DOHH2 (cell line): ENCODE results near the gene ZNF256.

Experiments used
- EZH2phosphoT487 ChIP-seq: fragments of 200-600 bp; sonication (generic); IDR thresholded peaks from 2 replicates; pipeline ENCODE4 v1.6.1; 2017; ENCODE audit warnings: borderline replicate concordance, mild to moderate bottlenecking, antibody characterized with exemption, low read length, moderate library complexity, mixed read lengths
- TF ChIP-seq, protein P1 (sequence below): fragments of 200-600 bp; sonication (generic); IDR thresholded peaks from one replicate; pipeline ENCODE4 v1.5.1; 2014; ENCODE audit warnings: antibody characterized with exemption, mild to moderate bottlenecking, low read depth, low read length; ENCODE audit not compliant: poor library complexity, severe bottlenecking

GRCh38 chr19:57914531-57914930 lies 33.0 kb downstream of the ZNF256 start:
- TF ChIP-seq, protein P1, sequence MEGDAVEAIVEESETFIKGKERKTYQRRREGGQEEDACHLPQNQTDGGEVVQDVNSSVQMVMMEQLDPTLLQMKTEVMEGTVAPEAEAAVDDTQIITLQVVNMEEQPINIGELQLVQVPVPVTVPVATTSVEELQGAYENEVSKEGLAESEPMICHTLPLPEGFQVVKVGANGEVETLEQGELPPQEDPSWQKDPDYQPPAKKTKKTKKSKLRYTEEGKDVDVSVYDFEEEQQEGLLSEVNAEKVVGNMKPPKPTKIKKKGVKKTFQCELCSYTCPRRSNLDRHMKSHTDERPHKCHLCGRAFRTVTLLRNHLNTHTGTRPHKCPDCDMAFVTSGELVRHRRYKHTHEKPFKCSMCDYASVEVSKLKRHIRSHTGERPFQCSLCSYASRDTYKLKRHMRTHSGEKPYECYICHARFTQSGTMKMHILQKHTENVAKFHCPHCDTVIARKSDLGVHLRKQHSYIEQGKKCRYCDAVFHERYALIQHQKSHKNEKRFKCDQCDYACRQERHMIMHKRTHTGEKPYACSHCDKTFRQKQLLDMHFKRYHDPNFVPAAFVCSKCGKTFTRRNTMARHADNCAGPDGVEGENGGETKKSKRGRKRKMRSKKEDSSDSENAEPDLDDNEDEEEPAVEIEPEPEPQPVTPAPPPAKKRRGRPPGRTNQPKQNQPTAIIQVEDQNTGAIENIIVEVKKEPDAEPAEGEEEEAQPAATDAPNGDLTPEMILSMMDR: no peak
- TF ChIP-seq EZH2phosphoT487: no peak
